ENCODE results near the gene SPHK1.

DNA sequence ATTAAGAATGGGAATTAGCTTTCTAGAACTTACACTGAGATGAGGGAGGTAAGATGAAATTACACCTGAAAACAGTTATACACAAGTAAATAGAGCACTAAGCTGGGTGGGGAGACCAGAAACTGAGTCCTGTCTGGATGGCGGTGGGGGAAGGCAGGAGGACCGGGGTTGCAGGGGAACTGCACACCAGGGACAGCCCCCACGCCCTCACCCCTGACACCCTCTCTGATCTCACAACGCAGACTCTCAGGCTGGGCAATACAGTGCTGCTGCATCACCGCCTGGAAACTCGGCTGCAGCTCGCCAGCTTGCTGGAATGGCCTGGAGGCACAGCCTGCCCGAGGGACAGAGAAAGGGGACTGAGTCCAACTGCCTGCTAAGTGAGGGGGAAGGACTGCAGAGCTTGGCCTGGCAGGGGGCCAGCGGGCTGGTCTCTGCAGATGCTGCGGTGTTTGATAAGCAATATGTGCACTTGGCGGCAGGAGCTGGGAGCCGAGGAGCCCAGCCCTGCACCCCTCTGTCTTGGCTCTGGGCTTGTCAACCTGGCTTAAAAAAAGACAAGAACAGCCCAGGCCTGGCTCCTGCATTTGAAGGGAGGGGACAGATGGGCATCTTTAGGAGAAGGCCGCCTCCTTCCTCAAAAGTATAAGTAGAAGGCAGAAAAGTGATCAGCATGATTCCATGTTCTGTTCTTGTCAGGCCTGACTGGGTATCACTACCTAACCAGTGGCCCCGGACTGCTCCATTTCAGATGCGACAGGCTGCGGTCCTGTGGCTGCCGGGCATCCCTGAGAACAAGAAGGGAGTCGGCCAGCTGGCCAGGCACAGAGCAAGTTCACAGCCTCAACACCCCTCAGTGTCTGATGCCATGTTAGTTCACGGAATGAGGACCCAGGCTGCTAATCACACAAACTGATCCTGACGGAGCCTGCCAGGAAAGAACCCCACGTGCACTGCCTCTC is 30.2 kb downstream of the SPHK1 start:
- TF ChIP-seq POLR2AphosphoS5 (IDR thresholded peaks at IDR 0.05), result no peak
- TF ChIP-seq, protein P1, sequence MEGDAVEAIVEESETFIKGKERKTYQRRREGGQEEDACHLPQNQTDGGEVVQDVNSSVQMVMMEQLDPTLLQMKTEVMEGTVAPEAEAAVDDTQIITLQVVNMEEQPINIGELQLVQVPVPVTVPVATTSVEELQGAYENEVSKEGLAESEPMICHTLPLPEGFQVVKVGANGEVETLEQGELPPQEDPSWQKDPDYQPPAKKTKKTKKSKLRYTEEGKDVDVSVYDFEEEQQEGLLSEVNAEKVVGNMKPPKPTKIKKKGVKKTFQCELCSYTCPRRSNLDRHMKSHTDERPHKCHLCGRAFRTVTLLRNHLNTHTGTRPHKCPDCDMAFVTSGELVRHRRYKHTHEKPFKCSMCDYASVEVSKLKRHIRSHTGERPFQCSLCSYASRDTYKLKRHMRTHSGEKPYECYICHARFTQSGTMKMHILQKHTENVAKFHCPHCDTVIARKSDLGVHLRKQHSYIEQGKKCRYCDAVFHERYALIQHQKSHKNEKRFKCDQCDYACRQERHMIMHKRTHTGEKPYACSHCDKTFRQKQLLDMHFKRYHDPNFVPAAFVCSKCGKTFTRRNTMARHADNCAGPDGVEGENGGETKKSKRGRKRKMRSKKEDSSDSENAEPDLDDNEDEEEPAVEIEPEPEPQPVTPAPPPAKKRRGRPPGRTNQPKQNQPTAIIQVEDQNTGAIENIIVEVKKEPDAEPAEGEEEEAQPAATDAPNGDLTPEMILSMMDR (IDR thresholded peaks at IDR 0.05), result no peak
